Astrocyte (in vitro differentiated cells and primary cell): ENCODE measurements around the gene MAP1LC3B. TPM values are rescaled to one million over a fixed set of nuclear protein-coding genes. Genes with fewer than 3 reads are reported as not detected.

Experiments
- DNase-seq: peaks from one replicate; pipeline ENCODE4 v3.0.0-alpha.2; 2010; ENCODE audit warnings: low read depth
- FAIRE-seq: peaks from 2 replicates; lab custom pipeline; 2011; peaks lifted over from hg19 to GRCh38; lab: Jason Lieb, UNC
- H2AFZ ChIP-seq: 2 replicates; pipeline ENCODE4 v1.6.0; 2012; ENCODE audit warnings: low read depth, low read length, inconsistent platforms
- H3K27ac ChIP-seq: 2 replicates; pipeline ENCODE4 v1.5.1; 2011; ENCODE audit warnings: low read depth, low read length, inconsistent platforms
- H3K27me3 ChIP-seq: 2 replicates; pipeline ENCODE4 v1.6.0; 2011; ENCODE audit warnings: low read length, inconsistent platforms; ENCODE audit not compliant: insufficient read depth
- H3K36me3 ChIP-seq: 2 replicates; pipeline ENCODE4 v1.5.1; 2011; ENCODE audit warnings: low read length, inconsistent platforms; ENCODE audit not compliant: insufficient read depth
- H3K4me1 ChIP-seq: 2 replicates; pipeline ENCODE4 v1.5.1; 2011; ENCODE audit warnings: low read length, inconsistent platforms; ENCODE audit not compliant: insufficient read depth
- H3K4me2 ChIP-seq: 2 replicates; pipeline ENCODE4 v1.6.0; 2012; ENCODE audit warnings: low read length, inconsistent platforms
- H3K4me3 ChIP-seq: 2 replicates; pipeline ENCODE4 v1.5.1; 2011; ENCODE audit warnings: low read depth, mild to moderate bottlenecking, low read length, inconsistent platforms; ENCODE audit not compliant: insufficient read depth
- H3K79me2 ChIP-seq: 2 replicates; pipeline ENCODE4 v1.6.0; 2012; ENCODE audit warnings: mild to moderate bottlenecking, low read length, inconsistent platforms; ENCODE audit not compliant: insufficient read depth
- H3K9ac ChIP-seq: 2 replicates; pipeline ENCODE4 v1.6.0; 2012; ENCODE audit warnings: mild to moderate bottlenecking, low read length, inconsistent platforms
- H3K9me3 ChIP-seq: 2 replicates; pipeline ENCODE4 v1.5.1; 2012; ENCODE audit warnings: low read depth, mild to moderate bottlenecking, low read length, inconsistent platforms; ENCODE audit not compliant: insufficient read depth
- H4K20me1 ChIP-seq: 2 replicates; pipeline ENCODE4 v1.6.0; 2012; ENCODE audit warnings: low read length, inconsistent platforms; ENCODE audit not compliant: insufficient read depth
- H3K27ac Mint-ChIP-seq: one replicate; pipeline ENCODE4 v1.8.0; 2021; ENCODE audit warnings: mild to moderate bottlenecking, mixed read lengths; ENCODE audit not compliant: unreplicated experiment
- H3K27me3 Mint-ChIP-seq: one replicate; pipeline ENCODE4 v1.8.0; 2021; ENCODE audit warnings: low read depth, mixed read lengths; ENCODE audit not compliant: unreplicated experiment
- H3K36me3 Mint-ChIP-seq: one replicate; pipeline ENCODE4 v1.8.0; 2021; ENCODE audit warnings: low read depth, mixed read lengths; ENCODE audit not compliant: unreplicated experiment
- H3K4me1 Mint-ChIP-seq: one replicate; pipeline ENCODE4 v1.8.0; 2021; ENCODE audit warnings: low read depth, mixed read lengths; ENCODE audit not compliant: unreplicated experiment
- H3K4me3 Mint-ChIP-seq: one replicate; pipeline ENCODE4 v1.8.0; 2021; ENCODE audit warnings: mild to moderate bottlenecking, moderate library complexity, mixed read lengths; ENCODE audit not compliant: unreplicated experiment
- H3K9me3 Mint-ChIP-seq: one replicate; pipeline ENCODE4 v1.8.0; 2021; ENCODE audit warnings: mild to moderate bottlenecking, mixed read lengths; ENCODE audit not compliant: unreplicated experiment
- CTCF ChIP-seq: IDR thresholded peaks from 2 replicates; pipeline ENCODE4 v1.5.1; 2011; ENCODE audit warnings: low read depth, mild to moderate bottlenecking, inconsistent platforms, low read length, moderate library complexity; ENCODE audit not compliant: insufficient read depth
- EZH2 ChIP-seq: IDR thresholded peaks from 2 replicates; pipeline ENCODE4 v1.6.1; 2012; ENCODE audit warnings: mild to moderate bottlenecking, low read length, inconsistent platforms; ENCODE audit not compliant: insufficient read depth
- total RNA-seq: library from RNA; stranded (reverse); gene quantifications from 2 replicates; pipeline ENCODE4 v1.2.1, GENCODE V29; 2021

The MAP1LC3B gene
- total RNA-seq, 1 donor from 2014 or later = 221 TPM

GRCh38 chr16:87369117-87369765 is 22.9 kb upstream of the MAP1LC3B start:
- H3K4me1 ChIP-seq = no peaks in the 10 kb centered on the region
- peaks cover 93% of the 10 kb centered on the region for H3K79me2 ChIP-seq
- no peaks in the 10 kb centered on the region for H3K27me3 ChIP-seq
- Mint-ChIP-seq H3K27ac (no peak overlapping the region), H3K4me3 (no peak overlapping the region), H3K27me3 (no peaks in the 10 kb centered on the region), H3K36me3 (peaks cover 6% of the 10 kb centered on the region), H3K4me1 (peaks cover 2% of the 10 kb centered on the region), H3K9me3 (no peaks in the 10 kb centered on the region)
- no peak for FAIRE-seq
- no peak overlapping the region for H3K9ac ChIP-seq
- H3K4me2 ChIP-seq = no peak overlapping the region
- H2AFZ ChIP-seq = no peak overlapping the region
- H3K36me3 ChIP-seq = no peaks in the 10 kb centered on the region
- no peak overlapping the region for H3K27ac ChIP-seq
- no peak overlapping the region for H3K4me3 ChIP-seq
- no peak for DNase-seq
- no peaks in the 10 kb centered on the region for H3K9me3 ChIP-seq
- no peak for TF ChIP-seq EZH2
- TF ChIP-seq CTCF = no peak
- peaks cover 87% of the 10 kb centered on the region for H4K20me1 ChIP-seq

GRCh38 chr16:87369796-87370719 is 22.1 kb upstream of the MAP1LC3B start:
- DNase-seq = no peak
- Histone ChIP-seq H3K36me3 (no peaks in the 10 kb centered on the region), H3K27me3 (no peaks in the 10 kb centered on the region), H4K20me1 (peaks cover 86% of the 10 kb centered on the region), H3K9me3 (no peaks in the 10 kb centered on the region), H3K4me3 (no peak overlapping the region), H3K9ac (no peak overlapping the region), H3K4me1 (no peaks in the 10 kb centered on the region), H3K27ac (no peak overlapping the region), H3K4me2 (no peak overlapping the region), H2AFZ (no peak overlapping the region), H3K79me2 (peaks cover 95% of the 10 kb centered on the region)
- Mint-ChIP-seq H3K36me3 (peaks cover 6% of the 10 kb centered on the region), H3K9me3 (no peaks in the 10 kb centered on the region), H3K27ac (no peak overlapping the region), H3K4me1 (no peaks in the 10 kb centered on the region), H3K4me3 (no peak overlapping the region), H3K27me3 (no peaks in the 10 kb centered on the region)
- TF ChIP-seq CTCF = no peak
- TF ChIP-seq EZH2 = no peak
- FAIRE-seq = no peak
